Activated T-cell treated with anti-CD3 and anti-CD28 coated beads for 24 hours (primary cell): ENCODE measurements around the gene TPSAB1.
"Not testable (repeated sequence)": the region's sequence is repeated elsewhere in the genome, so short reads cannot be mapped to it uniquely, and the experiment has no call there.

Experiments
- DNase-seq: peaks from one replicate; pipeline ENCODE4 v3.0.0-alpha.2; 2020; ENCODE audit warnings: low read depth

The TPSAB1 gene

GRCh38 chr16:1265090-1265630, 24.7 kb downstream of the TPSAB1 start:
- DNase-seq: no peak

GRCh38 chr16:1265826-1266225, 25.3 kb downstream of the TPSAB1 start:
- DNase-seq: no peak

DNA sequence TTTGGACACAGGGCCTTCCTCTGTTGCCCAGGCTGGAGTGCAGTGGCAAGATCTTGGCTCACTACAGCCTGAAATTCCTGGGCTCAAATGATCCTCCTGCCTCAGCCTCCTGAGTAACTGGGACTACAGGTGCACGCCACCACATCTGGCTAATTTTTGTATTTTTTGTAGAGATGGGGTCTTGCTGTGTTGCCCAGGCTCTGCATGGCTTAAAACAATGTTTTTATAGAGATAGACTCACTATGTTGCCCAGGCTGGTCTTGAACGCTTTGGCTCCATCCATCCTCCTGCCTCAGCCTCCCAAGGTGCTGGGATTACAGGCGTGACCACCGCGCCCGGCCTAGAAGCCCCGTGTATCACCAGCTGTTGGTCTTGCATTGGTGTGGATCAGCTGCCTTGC, 28.9 kb downstream of the TPSAB1 start:
- not testable (repeated sequence) for DNase-seq

DNA sequence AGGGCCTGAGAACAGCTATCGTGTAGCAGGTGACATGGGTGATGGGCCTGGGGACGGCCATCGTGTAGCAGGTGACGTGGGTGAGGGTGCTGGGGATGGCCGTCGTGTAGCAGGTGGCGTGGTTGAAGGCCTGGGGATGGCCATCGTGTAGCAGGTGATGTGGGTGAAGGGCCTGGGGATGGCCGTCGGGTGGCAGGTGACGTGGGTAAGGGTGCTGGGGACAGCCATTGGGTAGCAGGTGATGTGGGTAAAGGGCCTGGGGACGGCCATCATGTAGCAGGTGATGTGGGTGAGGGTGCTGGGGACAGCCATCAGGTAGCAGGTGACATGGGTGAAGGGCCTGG, 30.8 kb downstream of the TPSAB1 start:
- DNase-seq: no peak

DNA sequence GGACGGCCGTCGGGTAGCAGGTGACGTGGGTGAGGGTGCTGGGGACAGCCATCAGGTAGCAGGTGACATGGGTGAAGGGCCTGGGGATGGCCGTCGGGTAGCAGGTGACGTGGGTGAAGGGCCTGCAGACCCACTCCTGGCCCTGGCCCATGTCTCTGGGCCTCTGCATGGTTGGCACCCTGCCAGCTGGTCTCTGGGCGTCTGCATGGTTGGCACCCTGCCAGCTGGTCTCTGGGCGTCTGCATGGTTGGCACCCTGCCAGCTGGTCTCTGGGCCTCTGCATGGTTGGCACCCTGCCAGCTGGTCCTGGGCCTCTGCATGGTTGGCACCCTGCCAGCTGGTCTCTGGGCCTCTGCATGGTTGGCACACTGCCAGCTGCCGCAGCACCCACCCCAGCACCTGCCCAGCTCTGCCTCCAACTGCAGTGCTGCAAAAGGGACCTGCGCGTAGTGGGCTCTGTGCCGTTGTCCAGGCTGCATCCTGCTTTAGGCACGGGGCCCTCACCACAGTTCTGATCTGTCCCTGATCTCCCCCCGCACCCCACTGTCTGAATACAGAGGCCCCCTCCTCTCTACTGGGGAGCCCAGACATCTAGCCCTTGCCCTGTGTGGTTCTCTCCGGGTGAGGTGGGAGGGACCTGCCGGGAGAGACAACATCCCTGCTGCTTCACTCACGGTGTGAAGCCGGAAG, 31.4 kb downstream of the TPSAB1 start:
- DNase-seq: not testable (repeated sequence)

- no peak for DNase-seq
Observed at GRCh38 chr16:1272453-1273198, 32.1 kb downstream of the TPSAB1 start.

GRCh38 chr16:1273816-1274215, 33.3 kb downstream of the TPSAB1 start:
- no peak for DNase-seq

GRCh38 chr16:1274767-1275166, 34.3 kb downstream of the TPSAB1 start:
- DNase-seq: no peak

- no peak for DNase-seq
Observed at GRCh38 chr16:1275791-1276579, 35.5 kb downstream of the TPSAB1 start.

- DNase-seq: no peak
Observed at GRCh38 chr16:1276580-1276878, 36.0 kb downstream of the TPSAB1 start.

DNA sequence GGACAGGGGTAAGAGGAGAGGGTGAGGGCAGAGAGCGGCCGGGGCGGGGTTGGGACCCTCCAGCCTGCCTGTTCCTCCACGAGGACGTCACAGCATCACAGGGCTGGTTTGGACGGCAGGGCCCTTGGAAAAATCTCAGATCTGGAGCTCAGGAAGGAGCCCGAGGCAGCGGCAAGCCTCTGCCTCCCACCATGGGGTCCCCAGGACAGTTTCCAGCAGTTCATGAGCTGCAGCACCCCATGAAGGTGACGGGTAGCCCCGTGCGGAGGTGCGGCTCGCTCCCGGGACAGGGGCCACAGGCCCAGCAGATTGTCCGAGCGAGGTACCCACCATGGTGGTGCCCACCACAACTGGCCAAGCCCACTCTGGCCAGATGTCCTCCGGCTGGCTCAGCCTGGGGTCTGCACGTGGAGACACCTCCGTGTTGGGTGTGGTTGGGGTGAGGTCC, 36.7 kb downstream of the TPSAB1 start:
- no peak for DNase-seq

GRCh38 chr16:1277617-1278282, 37.2 kb downstream of the TPSAB1 start:
- no peak for DNase-seq

- DNase-seq: no peak
Observed at GRCh38 chr16:1278477-1278876, 38.0 kb downstream of the TPSAB1 start.

DNA sequence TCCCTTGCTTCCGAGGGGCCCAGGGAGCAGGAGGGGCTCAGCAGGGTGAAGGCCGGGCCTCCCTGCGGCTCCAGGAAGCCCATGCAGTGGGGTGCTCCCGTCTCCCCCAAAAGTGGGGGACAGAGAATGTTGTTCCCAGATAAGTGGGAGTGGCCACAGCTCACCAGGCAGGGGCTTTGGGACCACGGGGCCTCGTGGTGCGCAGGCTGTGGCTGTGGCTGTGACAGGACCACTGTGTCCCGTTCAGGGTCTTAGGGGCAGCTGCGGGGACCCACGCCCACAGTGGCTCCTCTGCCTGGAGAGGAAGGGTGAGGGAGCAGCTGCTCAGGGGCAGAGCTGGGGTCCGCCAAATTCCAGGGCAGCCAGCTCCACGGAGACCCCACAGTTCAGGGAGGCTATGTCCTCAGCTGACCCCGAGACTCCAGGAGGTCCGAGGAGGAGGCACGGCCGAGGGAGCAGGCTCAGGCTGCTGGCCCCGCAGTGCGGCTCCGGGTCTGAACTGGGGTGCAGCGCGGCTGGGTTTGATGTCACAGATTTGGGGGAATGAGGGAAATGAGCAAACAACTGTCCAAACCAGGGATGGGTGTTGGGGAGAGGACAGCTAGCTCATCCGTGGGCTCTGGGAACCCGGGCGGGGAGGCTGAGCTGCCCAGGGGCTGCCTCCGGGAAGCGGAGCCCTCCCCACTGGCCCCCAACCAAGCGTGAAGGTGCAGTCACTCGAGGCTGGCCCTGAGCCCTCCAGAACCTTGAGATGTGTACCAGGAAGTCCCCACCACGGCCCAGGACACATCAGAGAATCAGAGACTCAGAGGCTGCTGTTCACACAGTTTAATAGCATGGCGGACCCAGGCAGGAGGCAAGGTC, 38.8 kb downstream of the TPSAB1 start:
- no peak for DNase-seq

- DNase-seq: no peak
Observed at GRCh38 chr16:1279945-1280589, 39.6 kb downstream of the TPSAB1 start.

DNA sequence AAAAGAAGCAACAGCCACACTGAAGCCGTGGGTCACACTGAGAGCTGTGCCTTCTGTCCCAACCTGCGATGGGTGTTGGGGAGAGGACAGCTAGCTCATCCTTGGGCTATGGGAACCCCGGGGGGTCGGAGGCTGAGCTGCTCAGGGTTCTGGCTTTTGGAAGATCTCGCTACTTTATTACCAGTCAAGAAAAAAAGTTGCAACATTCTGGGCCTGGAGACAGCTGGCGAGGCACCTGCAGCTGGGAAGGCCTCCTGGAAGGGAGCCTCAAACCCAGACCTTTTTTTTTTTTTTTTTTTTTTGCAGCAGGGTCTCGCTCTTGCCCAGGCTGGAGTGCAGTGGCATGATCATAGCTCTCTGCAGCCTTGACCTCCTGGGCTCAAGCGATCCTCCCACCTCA, 40.3 kb downstream of the TPSAB1 start:
- DNase-seq: no peak

GRCh38 chr16:1281517-1281916, 41.0 kb downstream of the TPSAB1 start:
- DNase-seq: no peak

- no peak for DNase-seq
Observed at GRCh38 chr16:1282324-1282973, 41.9 kb downstream of the TPSAB1 start.

- DNase-seq: no peak
Observed at GRCh38 chr16:1283296-1283695, 42.8 kb downstream of the TPSAB1 start.

- DNase-seq: no peak
Observed at GRCh38 chr16:1283996-1284616, 43.6 kb downstream of the TPSAB1 start.
